IPS-NIHi11 (cell line): ENCODE data around the gene GRID2IP.
A peak's percentile ranks its signal among the peaks of the same experiment; 100 is the strongest.
"Not testable (repeated sequence)": the region's sequence is repeated elsewhere in the genome, so short reads cannot be mapped to it uniquely, and the experiment has no call there.

Experiments
- DNase-seq: peaks from one replicate; pipeline ENCODE4 v3.0.0; 2012; ENCODE audit warnings: mixed read lengths, low spot score

The GRID2IP gene

DNA sequence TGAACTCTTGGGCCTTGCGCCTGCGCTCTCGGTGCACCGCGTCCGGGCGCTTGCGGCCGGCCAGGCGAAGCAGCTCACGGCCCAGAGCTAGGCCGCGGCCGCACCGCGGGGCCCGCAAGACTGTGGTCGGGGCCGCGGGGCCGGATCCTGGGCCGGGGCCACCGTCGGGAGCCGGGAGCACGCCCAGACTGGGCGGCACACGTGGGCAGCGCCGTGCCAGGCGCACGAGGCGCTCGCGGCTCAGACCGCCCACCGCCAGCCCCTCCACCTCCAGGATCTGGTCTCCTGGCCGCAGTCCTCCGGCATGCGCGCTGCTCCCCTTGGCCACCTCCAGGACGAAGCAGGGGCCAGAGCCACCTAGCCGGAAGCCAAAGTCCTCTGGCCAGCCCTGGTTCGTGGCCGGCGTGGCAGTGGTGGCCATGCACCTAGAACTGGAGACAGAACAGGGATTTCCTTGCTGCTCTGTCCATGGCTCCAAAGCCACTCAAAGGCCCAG, at the start of gene GRID2IP:
GRID2IP (minus strand) TSS at position 446 of the 496 bp plus-strand sequence; CDS start at position 421, 25 bp downstream.
- DNase-seq, result peak; percentile 19

DNA sequence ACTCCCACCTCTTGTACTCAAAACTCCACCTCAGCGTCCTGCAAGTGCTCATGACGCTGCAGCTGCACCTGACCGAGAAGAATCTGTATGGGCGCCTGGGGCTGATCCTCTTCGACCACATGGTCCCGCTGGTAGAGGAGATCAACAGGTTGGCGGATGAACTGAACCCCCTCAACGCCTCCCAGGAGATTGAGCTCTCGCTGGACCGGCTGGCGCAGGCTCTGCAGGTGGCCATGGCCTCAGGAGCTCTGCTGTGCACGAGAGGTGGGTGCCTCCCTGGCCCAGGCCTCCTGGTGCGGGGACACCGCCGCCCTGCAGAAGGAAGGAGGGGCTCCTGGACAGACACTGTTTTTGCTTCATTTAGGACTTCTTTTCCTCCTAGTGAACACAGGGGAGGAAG, 48.8 kb upstream of the GRID2IP start:
- DNase-seq, result no peak

DNA sequence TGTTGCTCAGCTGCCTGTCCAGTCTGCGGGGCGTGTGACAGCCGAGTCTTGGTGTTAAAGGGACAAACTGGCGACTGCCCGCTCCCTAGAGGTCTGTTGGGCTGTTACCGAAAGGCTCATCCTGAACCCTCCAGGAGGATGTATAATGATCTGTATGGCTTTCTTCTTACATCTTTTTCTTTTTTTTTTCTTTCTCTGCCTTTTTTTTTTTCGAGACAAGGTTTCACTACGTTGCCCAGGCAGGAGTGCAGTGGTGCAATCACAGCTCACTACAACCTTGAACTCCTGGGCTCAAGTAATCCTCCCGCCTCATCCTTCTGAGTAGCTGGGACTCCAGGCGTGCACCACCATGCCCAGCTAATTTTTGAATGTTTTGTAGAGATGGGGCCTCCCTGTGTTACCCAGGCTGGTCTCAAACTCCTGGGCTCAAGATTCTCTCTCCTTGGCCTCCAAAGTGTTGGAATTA, 39.4 kb upstream of the GRID2IP start:
- no peak for DNase-seq

DNA sequence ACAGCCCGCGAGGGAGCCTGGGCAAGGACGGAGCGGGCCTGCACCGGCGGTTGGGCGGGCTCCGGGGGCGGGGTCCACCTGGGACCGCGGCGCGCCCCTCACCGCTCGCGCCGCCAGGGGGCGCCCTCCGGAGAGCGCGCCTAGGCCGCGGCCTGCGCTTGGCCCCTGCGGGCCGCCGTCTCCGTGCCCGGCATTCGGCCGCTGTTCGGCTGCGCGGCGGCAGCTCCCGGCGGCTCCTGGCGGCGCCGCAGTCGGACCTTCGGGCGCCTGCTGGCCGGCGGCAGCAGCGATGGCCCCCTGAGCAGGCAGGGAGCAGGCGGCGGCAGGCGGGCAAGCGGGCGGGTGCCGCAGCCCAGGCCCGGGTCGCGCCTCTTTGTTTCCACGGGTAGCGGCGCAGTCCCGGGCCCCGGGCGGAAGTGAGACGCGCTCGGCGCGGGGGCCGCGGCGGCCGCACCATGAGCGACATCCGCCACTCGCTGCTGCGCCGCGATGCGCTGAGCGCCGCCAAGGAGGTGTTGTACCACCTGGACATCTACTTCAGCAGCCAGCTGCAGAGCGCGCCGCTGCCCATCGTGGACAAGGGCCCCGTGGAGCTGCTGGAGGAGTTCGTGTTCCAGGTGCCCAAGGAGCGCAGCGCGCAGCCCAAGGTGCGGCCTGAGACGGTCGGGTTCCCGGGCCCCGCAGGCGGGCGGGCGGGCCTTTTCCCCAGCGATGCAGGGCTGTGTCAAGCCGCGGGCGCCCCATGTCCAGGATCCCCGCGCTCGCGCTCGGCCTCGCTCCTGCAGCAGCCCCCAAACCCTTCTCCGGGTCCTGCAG, 38.8 kb upstream of the GRID2IP start, which contains the start of gene INTS15:
INTS15 (plus strand) TSS at position 193 of the 816 bp plus-strand sequence; CDS start at position 456, 263 bp downstream.
- DNase-seq, result peak; percentile 97

DNA sequence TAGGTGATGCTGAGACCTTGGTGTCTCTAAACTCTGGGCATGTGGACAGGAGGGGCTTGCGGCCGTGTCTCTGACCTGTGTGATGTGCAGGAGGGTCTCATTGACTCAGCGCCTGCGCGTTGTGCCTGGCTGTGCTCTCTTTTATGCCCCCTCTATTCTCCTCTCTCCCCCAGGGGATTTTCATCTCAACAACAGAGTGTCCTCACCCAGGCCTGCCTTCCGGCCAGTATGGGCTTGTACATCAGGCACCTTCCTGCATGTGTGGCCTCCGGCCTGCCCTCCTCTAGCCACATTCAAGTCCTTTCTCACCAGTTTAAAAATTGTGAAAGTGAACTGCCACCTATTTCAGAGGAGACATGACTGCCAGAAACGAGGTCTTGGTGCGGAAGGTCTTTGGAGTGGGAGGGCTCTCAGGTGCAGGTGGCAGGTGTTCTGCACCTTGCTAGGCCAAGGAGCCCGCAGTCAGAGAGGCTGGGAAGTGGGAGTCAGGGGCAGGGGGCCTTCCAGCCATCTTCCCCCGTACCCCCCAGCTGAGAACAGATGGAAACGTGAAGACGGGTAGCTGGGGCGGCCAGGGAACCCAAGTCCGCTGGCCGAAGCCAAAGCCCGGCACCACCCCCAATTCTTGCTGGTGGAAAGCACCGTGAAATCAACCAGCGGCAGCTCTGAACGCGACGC, 38.0 kb upstream of the GRID2IP start:
- DNase-seq, result no peak

DNA sequence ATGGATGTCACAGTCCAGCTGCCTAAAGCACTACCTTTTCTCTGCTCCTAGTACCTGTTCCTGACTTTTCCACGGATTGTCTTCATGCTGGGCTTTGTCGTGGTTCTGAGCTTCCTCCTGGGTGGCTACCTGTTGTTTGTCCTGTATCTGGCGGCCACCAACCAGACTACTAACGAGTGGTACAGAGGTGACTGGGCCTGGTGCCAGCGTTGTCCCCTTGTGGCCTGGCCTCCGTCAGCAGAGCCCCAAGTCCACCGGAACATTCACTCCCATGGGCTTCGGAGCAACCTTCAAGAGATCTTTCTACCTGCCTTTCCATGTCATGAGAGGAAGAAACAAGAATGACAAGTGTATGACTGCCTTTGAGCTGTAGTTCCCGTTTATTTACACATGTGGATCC, 37.3 kb upstream of the GRID2IP start:
- no peak for DNase-seq

DNA sequence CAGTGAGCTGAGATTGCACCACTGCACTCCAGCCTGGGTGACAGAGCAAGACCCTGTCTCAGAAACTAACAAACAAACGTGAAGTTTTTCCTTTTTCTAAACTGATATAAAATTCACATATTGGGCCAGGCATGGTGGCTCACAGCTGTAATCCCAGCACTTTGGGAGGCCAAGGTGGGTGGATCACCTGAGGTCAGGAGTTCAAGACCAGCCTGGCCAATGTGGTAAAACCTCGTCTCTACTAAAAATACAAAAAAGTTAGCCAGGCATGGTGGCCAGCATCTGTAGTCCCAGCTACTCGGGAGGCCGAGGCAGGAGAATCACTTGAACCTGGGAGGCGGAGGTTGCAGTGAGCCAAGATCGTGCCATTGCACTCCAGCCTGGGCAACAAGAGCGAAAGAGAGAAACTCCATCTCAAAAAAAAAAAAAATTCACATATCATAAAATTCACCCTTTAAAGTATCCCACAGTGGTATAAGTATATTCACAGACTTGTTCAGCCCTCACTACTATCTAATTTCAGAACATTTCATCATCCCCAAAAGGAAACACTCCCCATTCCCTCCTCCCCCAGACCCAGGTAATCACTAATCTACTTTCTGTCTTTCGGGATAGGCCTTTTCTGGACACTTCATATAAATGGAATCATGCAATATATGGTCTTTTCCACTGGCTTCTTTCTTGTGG, 34.6 kb upstream of the GRID2IP start:
- DNase-seq, result not testable (repeated sequence)

DNA sequence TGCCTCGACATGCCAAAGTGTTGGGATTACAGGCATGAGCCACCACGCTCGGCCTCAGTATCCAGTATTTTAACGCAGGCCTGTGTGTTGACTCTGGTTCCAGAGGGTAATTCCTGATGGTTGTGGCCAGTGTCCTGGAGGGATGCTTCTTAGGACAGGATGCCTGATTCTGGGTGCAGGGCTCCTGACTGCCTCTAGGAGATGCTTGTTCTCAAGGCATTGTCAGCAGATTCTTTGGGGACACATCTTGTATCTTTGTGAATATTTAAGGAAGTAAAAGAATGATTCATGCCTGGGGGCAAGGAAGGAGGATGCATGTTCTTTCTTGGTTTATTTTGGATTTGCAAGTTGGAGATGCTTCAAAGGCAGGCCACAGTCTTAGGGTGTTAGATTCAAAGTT, 28.2 kb upstream of the GRID2IP start:
- no peak for DNase-seq

DNA sequence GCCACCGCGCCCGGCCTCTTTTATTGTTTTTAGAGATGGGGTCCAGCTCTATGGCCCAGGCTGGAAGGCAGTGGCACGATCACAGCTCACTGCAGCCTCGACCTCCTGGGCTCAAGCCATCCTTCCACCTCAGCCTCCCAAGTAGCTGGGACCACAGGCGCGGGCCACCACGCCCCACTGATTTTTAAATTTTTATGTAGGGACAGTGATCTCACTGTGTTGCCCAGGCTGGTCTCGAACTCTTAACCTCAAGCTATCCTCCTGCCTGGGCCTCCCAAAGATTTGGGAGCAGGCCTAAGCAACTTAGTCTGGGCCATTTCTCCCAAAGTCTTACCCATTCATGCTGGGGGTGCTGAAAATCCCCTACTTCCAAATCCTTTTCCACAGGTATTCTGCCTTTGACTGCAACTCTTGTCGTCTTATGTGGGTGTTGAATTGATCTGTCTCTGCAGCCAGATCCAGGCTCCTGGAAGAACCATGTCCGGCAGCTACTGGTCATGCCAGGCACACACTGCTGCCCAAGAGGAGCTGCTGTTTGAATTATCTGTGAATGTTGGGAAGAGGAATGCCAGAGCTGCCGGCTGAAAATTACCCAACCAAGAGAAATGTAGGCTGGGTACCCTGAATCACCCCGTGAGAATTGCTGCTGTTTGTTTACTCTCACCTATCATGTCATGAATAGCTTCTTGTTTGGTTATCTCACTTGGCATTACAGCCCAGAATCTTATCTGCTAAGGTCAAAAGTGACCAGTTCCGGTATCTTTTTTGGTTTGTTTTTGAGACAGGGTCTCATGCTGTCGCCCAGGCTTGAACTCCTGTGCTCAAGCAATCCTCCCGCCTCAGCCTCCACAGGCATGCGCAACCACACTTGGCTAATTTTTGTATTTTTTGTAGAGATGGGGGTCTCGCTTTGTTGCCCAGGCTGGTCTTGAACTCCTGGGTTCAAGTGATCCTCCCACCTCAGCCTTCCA, 27.1 kb upstream of the GRID2IP start:
- DNase-seq, result no peak

DNA sequence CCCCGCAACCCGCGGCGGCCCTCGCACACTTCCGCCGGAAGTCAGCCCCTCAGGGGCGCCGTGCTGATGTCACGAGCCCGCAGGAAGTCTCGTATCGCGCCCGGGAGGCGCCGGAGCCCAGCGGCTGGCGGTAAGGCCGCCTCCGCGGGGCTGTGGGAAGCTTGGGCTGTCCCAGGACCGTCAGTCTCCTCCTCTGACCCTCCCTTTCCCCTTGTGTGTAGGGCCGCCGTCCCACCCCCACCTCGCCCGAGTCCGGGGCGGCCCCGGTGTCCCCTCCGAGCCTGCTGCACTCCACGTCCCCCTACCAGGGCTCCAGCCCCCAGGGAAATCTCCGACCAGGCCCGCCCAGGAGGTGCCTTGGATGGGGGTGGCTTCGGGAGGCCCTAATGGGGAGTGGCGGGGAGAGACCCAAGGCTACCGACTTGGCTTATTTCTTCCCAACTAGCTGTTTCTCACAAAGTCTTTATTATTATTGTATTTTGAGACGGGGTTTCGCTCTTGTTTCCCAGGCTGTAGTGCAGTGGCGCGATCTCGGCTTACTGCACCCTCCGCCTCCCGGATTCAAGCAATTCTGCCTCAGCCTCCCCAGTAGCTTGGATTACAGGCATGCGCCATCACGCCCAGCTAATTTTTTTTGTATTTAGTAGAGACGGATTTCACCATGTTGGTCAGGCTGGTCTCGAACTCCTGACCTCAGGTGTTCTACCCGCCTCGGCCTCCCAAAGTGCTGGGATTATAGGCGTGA, 26.3 kb upstream of the GRID2IP start, which contains the start of gene ZDHHC4:
ZDHHC4 (plus strand) TSS at position 86 of the 745 bp plus-strand sequence. CDS start 3,108 bp downstream, outside the sequence.
- DNase-seq, result peak; percentile 98

DNA sequence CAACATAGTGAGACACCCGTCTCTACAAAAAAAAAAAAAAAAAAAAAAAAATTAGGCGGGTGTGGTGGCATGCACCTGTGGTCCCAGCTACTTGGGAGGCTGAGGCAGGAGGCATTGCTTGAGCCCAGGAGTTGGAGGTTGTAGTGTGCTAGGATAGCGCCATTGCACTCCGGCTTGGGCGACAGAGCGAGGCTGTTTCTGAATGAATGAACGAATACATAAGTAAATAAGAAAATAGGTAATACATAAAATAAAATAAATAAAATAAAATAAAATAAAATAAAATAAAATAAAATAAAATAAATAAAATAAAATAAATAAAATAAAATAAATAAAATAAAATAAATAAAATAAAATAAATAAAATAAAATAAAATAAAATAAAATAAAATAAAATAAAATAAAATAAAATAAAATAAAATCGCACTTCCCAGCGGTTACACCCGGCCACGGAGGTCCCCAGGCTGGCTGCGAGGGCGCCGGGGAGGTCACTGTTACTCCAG, 25.7 kb upstream of the GRID2IP start:
- not testable (repeated sequence) for DNase-seq

DNA sequence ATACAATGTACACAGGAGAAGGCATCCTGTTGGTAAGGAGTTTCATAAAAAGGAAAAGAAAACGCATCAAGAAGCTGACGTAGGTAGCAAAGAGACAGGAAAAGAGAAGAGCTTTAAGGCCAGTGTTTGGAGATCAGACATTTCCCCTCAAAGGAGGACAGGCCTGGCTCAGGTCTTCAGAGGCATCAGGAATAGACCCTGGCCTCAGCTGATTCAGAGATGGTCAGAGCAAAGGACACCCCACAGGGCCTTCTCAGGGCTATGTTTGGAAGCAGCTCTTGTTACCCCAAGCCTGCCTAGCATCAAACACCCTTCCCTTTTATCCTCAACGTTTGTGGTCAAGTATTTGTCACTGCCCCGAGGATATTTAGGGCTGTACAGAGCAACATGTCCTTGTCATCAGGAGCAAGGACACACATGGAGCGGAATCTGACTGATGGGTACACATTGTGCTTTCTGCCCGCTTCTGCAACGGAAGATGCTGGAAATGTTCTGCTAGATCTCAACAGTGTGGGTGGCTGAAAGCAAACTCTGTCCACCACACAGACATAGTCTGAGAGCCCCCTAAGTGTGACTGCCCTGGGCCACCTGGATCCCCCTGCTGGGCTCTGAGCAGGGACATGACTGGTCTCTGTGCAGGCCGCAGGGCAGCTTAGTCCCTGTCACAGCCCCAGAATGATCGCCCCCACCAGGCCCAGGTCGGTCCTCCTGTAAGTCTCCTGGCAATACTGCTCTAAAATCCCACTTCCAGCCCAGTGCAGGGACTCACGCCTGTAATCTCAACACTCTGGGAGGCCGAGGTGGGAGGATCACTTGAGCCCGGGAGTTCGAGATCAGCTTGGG, 25.0 kb upstream of the GRID2IP start:
- DNase-seq, result peak; percentile 30

DNA sequence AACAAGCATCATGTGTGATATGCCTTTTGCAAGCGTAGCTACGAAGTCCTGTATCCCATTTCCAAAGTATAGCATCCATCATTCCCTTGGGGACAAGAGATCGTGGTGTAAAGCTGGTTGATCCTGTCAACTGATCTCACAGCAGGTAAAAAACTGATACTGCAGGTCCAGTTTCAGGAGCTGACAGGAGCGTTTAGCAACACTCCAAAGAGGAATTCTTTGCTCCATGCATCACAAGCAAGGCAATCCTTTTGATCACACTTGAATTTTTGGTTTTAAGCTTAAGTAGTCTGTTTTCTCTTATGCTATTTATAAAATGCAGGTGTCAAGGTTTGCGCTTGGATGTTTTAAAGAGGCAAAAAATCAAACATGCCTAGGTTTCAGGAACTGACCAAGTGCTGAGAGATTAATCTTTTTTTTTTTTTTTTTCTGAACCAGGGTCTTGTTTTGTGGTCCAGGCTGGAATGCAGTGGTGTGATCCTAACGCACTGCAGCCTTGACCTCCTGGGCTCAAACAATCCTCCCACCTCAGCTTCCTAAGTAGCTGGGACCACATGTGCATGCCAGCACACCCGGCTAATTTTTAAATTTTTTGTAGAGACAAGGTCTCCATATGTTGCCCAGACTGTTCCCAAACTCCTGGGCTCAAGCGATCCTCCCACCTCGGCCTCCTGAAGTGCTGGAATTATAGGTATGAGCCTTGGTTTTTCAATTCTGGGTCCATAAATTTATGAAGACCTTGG, 24.2 kb upstream of the GRID2IP start:
- no peak for DNase-seq

DNA sequence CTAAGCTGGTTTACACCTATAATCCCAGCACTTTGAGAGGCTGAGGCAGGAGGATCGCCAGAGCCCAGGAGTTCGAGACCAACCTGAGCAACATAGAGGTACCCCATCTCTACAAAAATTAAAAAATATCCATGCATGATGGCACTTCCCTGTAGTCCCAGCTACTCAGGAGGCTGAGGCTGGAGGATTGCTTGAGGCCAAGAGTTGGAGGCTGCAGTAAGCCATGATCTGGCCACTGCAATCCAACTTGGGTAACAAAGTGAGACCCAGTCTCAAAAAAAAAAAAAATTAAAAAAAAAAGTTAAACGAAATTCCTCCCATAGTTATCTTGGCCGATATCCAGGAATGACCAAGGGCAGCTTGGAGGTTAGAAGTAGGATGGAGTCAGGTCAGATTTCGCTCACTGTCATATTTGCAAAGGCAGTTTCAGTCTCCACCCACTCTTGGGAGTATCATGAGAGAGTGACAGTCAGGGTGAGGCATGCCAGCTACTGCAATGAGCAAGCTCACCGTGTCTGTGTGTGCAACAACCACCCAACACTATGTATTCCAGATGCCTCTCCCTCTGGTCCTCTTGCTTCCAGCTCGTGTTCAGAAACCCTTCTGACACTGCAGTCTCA, 20.0 kb upstream of the GRID2IP start:
- DNase-seq, result no peak

DNA sequence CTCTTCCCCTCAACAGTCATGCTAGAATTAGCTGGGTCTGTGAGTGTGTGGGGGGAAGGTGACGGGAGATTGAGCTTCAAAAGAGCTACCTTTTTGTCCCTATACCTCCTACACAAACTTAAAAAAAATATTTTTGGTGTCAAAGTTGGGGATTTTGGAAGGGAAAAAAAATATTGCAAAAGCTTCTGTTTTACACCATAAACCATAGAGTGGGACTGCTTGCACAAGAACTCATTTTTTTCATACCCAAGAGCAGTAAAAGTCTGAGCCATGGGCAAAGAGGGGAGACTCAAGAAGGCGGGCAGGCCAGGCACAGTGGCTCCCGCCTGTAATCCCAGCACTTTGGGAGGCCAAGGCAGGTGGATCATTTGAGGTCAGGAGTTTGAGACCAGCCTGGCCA, 16.6 kb upstream of the GRID2IP start:
- no peak for DNase-seq

DNA sequence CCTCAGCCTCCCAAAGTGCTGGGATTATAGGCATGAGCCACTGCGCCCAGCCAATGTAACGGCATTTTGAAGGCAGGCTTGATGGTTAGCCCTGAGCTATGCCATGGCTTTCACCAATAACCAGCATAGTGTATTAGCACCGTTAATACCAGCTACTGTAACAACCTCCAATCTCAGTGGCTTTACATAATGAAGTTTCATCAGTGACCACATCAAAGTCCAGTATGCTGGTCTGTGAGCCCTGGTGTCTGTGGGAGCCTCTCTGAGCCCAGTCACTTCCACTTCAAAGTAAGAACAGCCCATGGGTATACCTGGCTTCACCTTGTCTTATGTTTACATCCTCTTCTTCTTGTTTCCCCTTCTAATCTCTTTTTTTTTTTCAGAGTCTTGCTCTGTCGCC, 14.4 kb upstream of the GRID2IP start:
- DNase-seq, result no peak

DNA sequence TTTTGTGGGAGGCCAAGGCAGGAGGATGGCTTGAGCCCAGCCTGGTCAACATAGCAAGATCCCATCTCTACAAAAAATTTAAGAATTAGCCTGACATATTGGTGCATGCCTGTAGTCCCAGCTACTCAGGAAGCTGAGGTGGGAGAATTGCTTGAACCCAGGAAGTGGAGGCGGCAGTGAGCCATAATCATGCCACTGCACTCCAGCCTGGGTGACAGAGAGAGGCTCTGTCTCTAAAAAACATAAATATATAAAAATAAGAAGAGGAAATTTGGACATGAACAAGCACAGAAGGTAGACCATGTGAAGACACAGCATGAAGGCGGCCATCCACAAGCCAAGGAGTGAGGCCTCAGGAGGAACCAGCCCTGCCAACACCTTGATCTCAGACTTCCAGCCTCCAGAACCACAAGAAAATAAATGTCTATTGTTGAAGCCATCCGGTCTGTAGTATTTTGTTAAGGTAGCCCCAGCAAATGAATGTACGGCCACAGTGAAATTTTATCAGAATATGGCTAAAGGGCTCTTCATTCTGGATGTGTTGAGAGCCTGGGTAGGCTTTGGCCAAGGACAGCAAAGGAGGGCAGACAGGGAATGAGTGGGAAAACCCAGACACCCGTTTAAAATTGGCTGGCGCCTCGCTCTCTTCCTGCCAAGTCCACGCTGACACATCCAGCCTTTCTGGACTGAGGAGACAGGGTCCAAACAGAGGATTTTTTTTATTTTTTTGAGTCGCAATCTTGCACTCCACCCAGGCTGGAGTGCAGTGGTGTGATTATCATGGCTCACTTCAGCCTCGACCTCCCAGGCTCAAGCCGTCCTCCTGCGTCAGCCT, 12.9 kb upstream of the GRID2IP start:
- DNase-seq, result no peak
